Trophoblast cell (in vitro differentiated cells and primary cell): ENCODE measurements around the gene CEACAM8. TPM values are rescaled to one million over a fixed set of nuclear protein-coding genes. Genes with fewer than 3 reads are reported as not detected.
"Not testable (repeated sequence)": the region's sequence is repeated elsewhere in the genome, so short reads cannot be mapped to it uniquely, and the experiment has no call there.

ENCODE experiments used
- DNase-seq, 2 donors: peaks; one replicate each; pipeline ENCODE4 v3.0.0-alpha.2; 2016
- H2AFZ ChIP-seq: 2 replicates; pipeline ENCODE4 v1.6.1; 2013; ENCODE audit warnings: low read length, moderate library complexity, mild to moderate bottlenecking; ENCODE audit not compliant: insufficient read depth, poor library complexity
- H2AK5ac ChIP-seq: 2 replicates; pipeline ENCODE4 v1.6.1; 2013; ENCODE audit warnings: mild to moderate bottlenecking, low read length
- H2BK120ac ChIP-seq: 2 replicates; pipeline ENCODE4 v1.6.1; 2013; ENCODE audit warnings: low read length, mild to moderate bottlenecking, moderate library complexity; ENCODE audit not compliant: insufficient read depth, poor library complexity
- H2BK12ac ChIP-seq: 2 replicates; pipeline ENCODE4 v1.6.1; 2013; ENCODE audit warnings: mild to moderate bottlenecking, low read length, moderate library complexity
- H2BK5ac ChIP-seq: 2 replicates; pipeline ENCODE4 v1.6.1; 2013; ENCODE audit warnings: low read length, low read depth, moderate library complexity, mild to moderate bottlenecking; ENCODE audit not compliant: poor library complexity
- H3K14ac ChIP-seq: 2 replicates; pipeline ENCODE4 v1.6.1; 2013; ENCODE audit warnings: mild to moderate bottlenecking, low read length
- H3K18ac ChIP-seq: 2 replicates; pipeline ENCODE4 v1.6.1; 2013; ENCODE audit warnings: mild to moderate bottlenecking, low read length
- H3K23ac ChIP-seq: 2 replicates; pipeline ENCODE4 v1.6.1; 2013; ENCODE audit warnings: low read length
- H3K27ac ChIP-seq: 2 replicates; pipeline ENCODE4 v1.5.1; 2013; ENCODE audit warnings: low read depth, mild to moderate bottlenecking, inconsistent platforms, low read length, moderate library complexity
- H3K27me3 ChIP-seq: 2 replicates; pipeline ENCODE4 v1.6.1; 2013; ENCODE audit warnings: inconsistent platforms, mild to moderate bottlenecking, low read length, moderate library complexity; ENCODE audit not compliant: insufficient read depth
- H3K36me3 ChIP-seq, 2 experiments: 1 replicate in 1 of 2; 2 replicates in 1 of 2; pipeline ENCODE4 v1.6.1; 2013; ENCODE audit warnings: low read length in 2 of 2, mild to moderate bottlenecking in 2 of 2, moderate library complexity in 1 of 2; ENCODE audit not compliant: insufficient read depth in 2 of 2, control insufficient read depth in 1 of 2
- H3K4ac ChIP-seq: 2 replicates; pipeline ENCODE4 v1.6.1; 2013; ENCODE audit warnings: low read depth, mild to moderate bottlenecking, low read length, moderate library complexity
- H3K4me1 ChIP-seq, 2 experiments: 1 replicate in 1 of 2; 2 replicates in 1 of 2; pipeline ENCODE4 v1.6.1; 2013; ENCODE audit warnings: low read length in 2 of 2, mild to moderate bottlenecking in 2 of 2, moderate library complexity in 1 of 2; ENCODE audit not compliant: insufficient read depth in 2 of 2, control insufficient read depth in 1 of 2
- H3K4me2 ChIP-seq: 2 replicates; pipeline ENCODE4 v1.6.1; 2013; ENCODE audit warnings: inconsistent platforms, mild to moderate bottlenecking, low read length, moderate library complexity
- H3K4me3 ChIP-seq: 2 replicates; pipeline ENCODE4 v1.5.1; 2013; ENCODE audit warnings: mild to moderate bottlenecking, low read depth, low read length, inconsistent platforms
- H3K79me1 ChIP-seq: one replicate; pipeline ENCODE4 v1.6.1; 2013; ENCODE audit warnings: low read length
- H3K79me2 ChIP-seq: 2 replicates; pipeline ENCODE4 v1.6.1; 2013; ENCODE audit warnings: low read length, mild to moderate bottlenecking; ENCODE audit not compliant: control insufficient read depth, insufficient read depth, poor library complexity
- H3K9ac ChIP-seq: 2 replicates; pipeline ENCODE4 v1.6.1; 2013; ENCODE audit warnings: mild to moderate bottlenecking, low read length
- H3K9me3 ChIP-seq: 2 replicates; pipeline ENCODE4 v1.6.1; 2013; ENCODE audit warnings: low read depth, mild to moderate bottlenecking, control low read depth, inconsistent platforms, low read length; ENCODE audit not compliant: insufficient read depth
- H4K12ac ChIP-seq: 2 replicates; pipeline ENCODE4 v1.6.1; 2013; ENCODE audit warnings: low read depth, mild to moderate bottlenecking, low read length, moderate library complexity
- H4K8ac ChIP-seq: 2 replicates; pipeline ENCODE4 v1.6.1; 2013; ENCODE audit warnings: low read depth, mild to moderate bottlenecking, low read length, moderate library complexity
- H4K91ac ChIP-seq: one replicate; pipeline ENCODE4 v1.6.1; 2013; ENCODE audit warnings: low read depth, mild to moderate bottlenecking, low read length, moderate library complexity
- WGBS: extraction: QIAGEN DNeasy Blood & Tissue Kit; methylation state at CpG from one replicate; pipeline ENCODE4 v1.1.7; 2013; ENCODE audit warnings: missing lambda C conversion rate; ENCODE audit not compliant: insufficient read length, insufficient coverage; ENCODE audit errors: extremely low coverage; 5-methylcytosine and 5-hydroxymethylcytosine counted together
- polyA plus RNA-seq: library from polyadenylated mRNA; stranded (reverse); fragments of 200-250 nt; gene quantifications from 2 replicates; pipeline ENCODE4 v1.2.3, GENCODE V29; 2013

Gene CEACAM8
- polyA plus RNA-seq: not detected in 2 replicates

GRCh38 chr19:42594617-42595489 lies at the start of gene CEACAM8:
CEACAM8 (minus strand) TSS chr19:42594924; CDS start chr19:42594828, 96 bp downstream.
- Histone ChIP-seq H2AFZ (no peak within 1 kb of the TSS), H3K9ac (no peak within 1 kb of the TSS), H3K18ac (no peak within 1 kb of the TSS), H3K23ac (no peak within 1 kb of the TSS), H2BK5ac (no peak within 1 kb of the TSS), H4K8ac (no peak within 1 kb of the TSS), H2BK120ac (no peak within 1 kb of the TSS), H4K12ac (no peak within 1 kb of the TSS), H3K9me3 (peaks cover 12% of the 10 kb centered on the region), H3K4ac (no peak within 1 kb of the TSS), H3K4me1 (no peaks in the 10 kb centered on the region), H4K91ac (no peak within 1 kb of the TSS), H3K79me2 (no peaks in the 10 kb centered on the region), H3K4me3 (peak within 1 kb of the TSS; percentile 33), H3K14ac (no peak within 1 kb of the TSS), H3K36me3 (no peaks in the 10 kb centered on the region), H2AK5ac (no peak within 1 kb of the TSS), H2BK12ac (no peak within 1 kb of the TSS), H3K4me2 (no peak within 1 kb of the TSS), H3K27me3 (no peaks in the 10 kb centered on the region), H3K79me1 (no peaks in the 10 kb centered on the region), H3K27ac (no peak within 1 kb of the TSS)
- no peak for DNase-seq
- WGBS: no CpG with 5 or more reads among the region's 10 CpGs

DNA sequence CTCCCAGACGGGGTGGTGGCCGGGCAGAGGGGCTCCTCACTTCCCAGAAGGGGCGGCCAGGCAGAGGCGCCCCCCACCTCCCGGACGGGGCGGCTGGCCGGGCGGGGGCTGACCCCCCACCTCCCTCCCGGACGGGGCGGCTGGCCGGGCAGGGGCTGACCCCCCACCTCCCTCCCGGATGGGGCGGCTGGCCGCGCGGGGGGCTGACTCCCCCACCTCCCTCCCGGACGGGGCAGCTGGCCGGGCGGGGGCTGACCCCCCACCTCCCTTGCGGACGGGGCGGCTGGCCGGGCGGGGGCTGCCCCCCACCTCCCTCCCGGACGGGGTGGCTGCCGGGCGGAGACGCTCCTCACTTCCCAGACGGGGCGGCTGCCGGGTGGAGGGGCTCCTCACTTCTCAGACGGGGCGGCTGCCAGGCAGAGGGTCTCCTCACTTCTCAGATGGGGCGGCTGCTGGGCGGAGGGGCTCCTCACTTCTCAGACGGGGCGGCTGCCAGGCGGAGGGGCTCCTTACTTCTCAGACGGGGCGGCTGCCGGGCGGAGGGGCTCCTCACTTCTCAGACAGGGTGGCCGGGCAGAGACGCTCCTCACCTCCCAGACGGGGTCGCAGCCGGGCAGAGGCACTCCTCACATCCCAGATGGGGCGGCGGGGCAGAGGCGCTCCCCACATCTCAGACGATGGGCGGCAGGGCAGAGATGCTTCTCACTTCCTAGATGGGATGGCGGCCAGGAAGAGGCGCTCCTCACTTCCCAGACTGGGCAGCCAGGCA lies 44.8 kb upstream of the CEACAM8 start:
- H2BK12ac ChIP-seq, H3K27me3 ChIP-seq, H3K36me3 ChIP-seq, H2AFZ ChIP-seq, H3K4me1 ChIP-seq, H4K12ac ChIP-seq, H3K4me2 ChIP-seq, DNase-seq, H3K79me2 ChIP-seq, H3K4ac ChIP-seq, H3K23ac ChIP-seq, H2BK120ac ChIP-seq, H2BK5ac ChIP-seq, H3K9ac ChIP-seq, H3K27ac ChIP-seq, H4K91ac ChIP-seq, H3K9me3 ChIP-seq, H2AK5ac ChIP-seq, H3K79me1 ChIP-seq, H3K18ac ChIP-seq, H4K8ac ChIP-seq, H3K4me3 ChIP-seq, H3K14ac ChIP-seq: not testable (repeated sequence)
- no CpG with 5 or more reads among the region's 58 CpGs for WGBS

DNA sequence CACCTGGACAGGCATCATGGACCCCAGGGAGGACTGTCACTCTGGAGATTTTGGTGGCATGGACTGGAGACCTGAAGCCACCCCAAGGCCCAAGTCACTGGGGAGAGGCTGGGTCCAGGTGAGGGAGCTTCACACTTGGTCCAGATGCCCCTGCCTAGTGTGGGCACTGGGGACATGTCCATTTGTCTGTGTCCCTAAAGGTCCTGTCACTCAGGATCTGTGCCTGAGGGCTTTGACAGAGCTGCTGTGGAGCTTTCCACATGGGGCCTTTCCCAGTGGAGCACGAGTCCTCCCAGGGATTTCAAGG lies 40.5 kb upstream of the CEACAM8 start:
- H2AFZ ChIP-seq: no peak overlapping the region
- no peak overlapping the region for H4K91ac ChIP-seq
- no peak for DNase-seq
- H3K4me2 ChIP-seq: no peak overlapping the region
- peaks cover 41% of the 10 kb centered on the region for H3K9me3 ChIP-seq
- H3K4ac ChIP-seq: no peak overlapping the region
- no peak overlapping the region for H3K27ac ChIP-seq
- H3K79me2 ChIP-seq: no peaks in the 10 kb centered on the region
- no peaks in the 10 kb centered on the region for H3K27me3 ChIP-seq
- no CpG with 5 or more reads among the region's 1 CpG for WGBS
- no peak overlapping the region for H3K18ac ChIP-seq
- no peak overlapping the region for H3K14ac ChIP-seq
- H3K79me1 ChIP-seq: no peaks in the 10 kb centered on the region
- H3K9ac ChIP-seq: no peak overlapping the region
- H2BK5ac ChIP-seq: no peak overlapping the region
- H2AK5ac ChIP-seq: no peak overlapping the region
- H2BK120ac ChIP-seq: no peak overlapping the region
- H4K12ac ChIP-seq: no peak overlapping the region
- H3K36me3 ChIP-seq: no peaks in the 10 kb centered on the region
- no peak overlapping the region for H2BK12ac ChIP-seq
- no peak overlapping the region for H3K4me3 ChIP-seq
- H3K4me1 ChIP-seq: no peaks in the 10 kb centered on the region
- H3K23ac ChIP-seq: no peak overlapping the region
- H4K8ac ChIP-seq: no peak overlapping the region

DNA sequence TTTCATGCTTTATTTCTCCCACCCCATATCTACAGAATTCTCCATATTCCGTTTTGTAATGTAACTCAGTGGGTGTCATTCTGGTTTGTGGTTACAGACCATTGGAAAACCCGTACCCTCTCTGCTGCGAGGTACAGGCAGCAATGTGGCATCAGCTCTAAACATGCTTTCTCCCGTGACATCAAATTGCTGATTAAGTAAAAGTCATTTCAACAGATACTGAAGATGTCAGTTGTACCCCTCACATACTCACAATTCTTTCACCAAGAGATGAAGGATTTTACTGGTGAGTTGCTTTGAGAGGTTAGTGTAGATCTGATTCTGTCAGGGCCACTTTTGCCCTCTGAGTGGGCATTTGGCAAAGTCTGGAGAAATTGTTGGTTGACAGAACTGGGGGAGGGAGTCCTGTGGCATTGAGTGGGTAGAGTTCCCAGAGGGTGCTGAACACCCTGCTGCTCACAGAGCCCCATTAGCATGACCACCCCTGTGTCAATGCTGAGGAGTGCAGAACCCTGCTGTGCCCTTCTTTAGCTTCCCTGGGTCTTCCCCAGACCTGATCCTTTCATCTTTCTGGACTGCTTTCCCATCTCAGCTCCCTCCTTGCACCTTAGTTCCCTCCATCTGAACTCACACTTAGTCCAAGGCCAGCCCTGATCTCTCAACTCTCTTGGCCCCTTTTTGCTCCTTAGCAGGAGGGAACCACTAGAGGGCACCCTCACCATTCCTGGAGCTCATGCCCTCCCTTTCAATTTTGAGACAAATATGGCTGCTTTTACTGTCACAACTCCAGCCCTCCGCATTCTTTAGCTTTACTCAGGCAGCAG lies 39.9 kb upstream of the CEACAM8 start:
- H3K9me3 ChIP-seq: peaks cover 46% of the 10 kb centered on the region
- H4K8ac ChIP-seq: no peak overlapping the region
- no peak overlapping the region for H3K23ac ChIP-seq
- H3K4me1 ChIP-seq: no peaks in the 10 kb centered on the region
- no peaks in the 10 kb centered on the region for H3K27me3 ChIP-seq
- no peak overlapping the region for H3K4ac ChIP-seq
- no peaks in the 10 kb centered on the region for H3K79me1 ChIP-seq
- no peaks in the 10 kb centered on the region for H3K79me2 ChIP-seq
- no peak overlapping the region for H2BK12ac ChIP-seq
- no peak overlapping the region for H3K27ac ChIP-seq
- no peak overlapping the region for H3K14ac ChIP-seq
- no peak overlapping the region for H2BK120ac ChIP-seq
- H3K9ac ChIP-seq: no peak overlapping the region
- peak; percentile 27 to 74 for DNase-seq
- no CpG with 5 or more reads among the region's 5 CpGs for WGBS
- no peaks in the 10 kb centered on the region for H3K36me3 ChIP-seq
- H4K91ac ChIP-seq: no peak overlapping the region
- H3K4me3 ChIP-seq: no peak overlapping the region
- no peak overlapping the region for H2AFZ ChIP-seq
- H3K18ac ChIP-seq: no peak overlapping the region
- no peak overlapping the region for H2AK5ac ChIP-seq
- no peak overlapping the region for H2BK5ac ChIP-seq
- no peak overlapping the region for H3K4me2 ChIP-seq
- H4K12ac ChIP-seq: no peak overlapping the region
